ENCODE measurements around the gene SLC24A4. TPM values are rescaled to one million over a fixed set of nuclear protein-coding genes. Genes with fewer than 3 reads are reported as not detected.

The SLC24A4 gene
- not detected in 2 replicates for total RNA-seq

- no peak for TF ChIP-seq CTCF (conservative IDR thresholded peaks at IDR 0.05; ENCODE audit: low read depth, low read length)
- DNase-seq (ENCODE audit: low read depth): no peak
- H3K4me3 ChIP-seq (ENCODE audit: low read depth, low read length): no peak within 1 kb of the TSS
Measured at GRCh38 chr14:92323011-92323915, at the start of gene SLC24A4. TSS of gene SLC24A4 (plus strand) at chr14:92323165. CDS start at chr14:92323831, 666 bp downstream.

- H3K4me3 ChIP-seq (ENCODE audit: low read depth, low read length): no peak overlapping the region
- no peak for TF ChIP-seq CTCF (conservative IDR thresholded peaks at IDR 0.05; ENCODE audit: low read depth, low read length)
- DNase-seq (ENCODE audit: low read depth): no peak
Measured at GRCh38 chr14:92273166-92273565, 49.8 kb upstream of the SLC24A4 start.

- TF ChIP-seq CTCF (conservative IDR thresholded peaks at IDR 0.05; ENCODE audit: low read depth, low read length): no peak
- no peak for DNase-seq (ENCODE audit: low read depth)
- no peak overlapping the region for H3K4me3 ChIP-seq (ENCODE audit: low read depth, low read length)
Measured at GRCh38 chr14:92274055-92274454, 48.9 kb upstream of the SLC24A4 start.

GRCh38 chr14:92276074-92276473 is 46.9 kb upstream of the SLC24A4 start:
- DNase-seq (ENCODE audit: low read depth): no peak
- TF ChIP-seq CTCF (conservative IDR thresholded peaks at IDR 0.05; ENCODE audit: low read depth, low read length): no peak
- H3K4me3 ChIP-seq (ENCODE audit: low read depth, low read length): no peak overlapping the region

- TF ChIP-seq CTCF (conservative IDR thresholded peaks at IDR 0.05; ENCODE audit: low read depth, low read length): no peak
- DNase-seq (ENCODE audit: low read depth): no peak
Measured at GRCh38 chr14:92277031-92277430, 45.9 kb upstream of the SLC24A4 start.

GRCh38 chr14:92280554-92281262 is 42.3 kb upstream of the SLC24A4 start:
- no peak for TF ChIP-seq CTCF (conservative IDR thresholded peaks at IDR 0.05; ENCODE audit: low read depth, low read length)
- no peak for DNase-seq (ENCODE audit: low read depth)
- no peak overlapping the region for H3K4me3 ChIP-seq (ENCODE audit: low read depth, low read length)

More at GRCh38 chr14:92277031-92277430, 45.9 kb upstream of the SLC24A4 start:
- no peak overlapping the region for H3K4me3 ChIP-seq (ENCODE audit: low read depth, low read length)

Data from epithelial cell of proximal tubule (primary cell).